Neuron (in vitro differentiated cells): ENCODE measurements around the gene ARHGDIG.
"Not testable (repeated sequence)": the region's sequence is repeated elsewhere in the genome, so short reads cannot be mapped to it uniquely, and the experiment has no call there.

ENCODE experiments used
- H2AFZ ChIP-seq: one replicate; pipeline ENCODE4 v1.6.1; 2013; ENCODE audit warnings: low read depth, mild to moderate bottlenecking, inconsistent platforms, low read length, moderate library complexity
- H3K27me3 ChIP-seq: one replicate; pipeline ENCODE4 v1.6.1; 2013; ENCODE audit warnings: low read length; ENCODE audit not compliant: insufficient read depth
- H3K36me3 ChIP-seq: one replicate; pipeline ENCODE4 v1.6.1; 2013; ENCODE audit warnings: low read length; ENCODE audit not compliant: insufficient read depth
- H3K4me1 ChIP-seq: one replicate; pipeline ENCODE4 v1.6.1; 2013; ENCODE audit warnings: low read length; ENCODE audit not compliant: insufficient read depth
- H3K4me3 ChIP-seq: 2 replicates; pipeline ENCODE4 v1.5.1; 2013; ENCODE audit warnings: mild to moderate bottlenecking, low read length, moderate library complexity
- H3K9me3 ChIP-seq: one replicate; pipeline ENCODE4 v1.6.1; 2013; ENCODE audit warnings: low read length

ARHGDIG gene

DNA sequence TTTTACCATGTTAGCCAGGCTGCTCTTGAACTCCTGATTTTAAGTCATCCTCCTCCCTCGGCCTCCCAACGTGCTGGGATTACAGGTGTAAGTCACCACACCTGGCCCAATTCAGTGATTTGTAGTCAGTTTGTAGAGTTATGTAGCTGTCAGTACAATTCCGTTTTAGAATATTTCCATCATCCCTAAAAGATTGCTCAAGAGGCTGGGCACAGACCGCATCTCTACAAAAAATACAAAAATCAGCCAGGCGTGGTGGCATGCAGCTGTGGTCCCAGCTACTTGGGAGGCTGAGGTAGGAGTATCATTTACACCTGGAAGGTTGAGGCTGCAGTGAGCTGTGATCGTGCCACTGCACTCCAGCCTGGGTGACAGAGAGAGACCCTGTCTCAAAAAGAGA is 25.2 kb upstream of the ARHGDIG start:
- no peak overlapping the region for H2AFZ ChIP-seq
- no peak overlapping the region for H3K4me3 ChIP-seq
- no peaks in the 10 kb centered on the region for H3K27me3 ChIP-seq
- peaks cover 4% of the 10 kb centered on the region for H3K9me3 ChIP-seq
- peaks cover 52% of the 10 kb centered on the region for H3K36me3 ChIP-seq
- H3K4me1 ChIP-seq: no peaks in the 10 kb centered on the region

DNA sequence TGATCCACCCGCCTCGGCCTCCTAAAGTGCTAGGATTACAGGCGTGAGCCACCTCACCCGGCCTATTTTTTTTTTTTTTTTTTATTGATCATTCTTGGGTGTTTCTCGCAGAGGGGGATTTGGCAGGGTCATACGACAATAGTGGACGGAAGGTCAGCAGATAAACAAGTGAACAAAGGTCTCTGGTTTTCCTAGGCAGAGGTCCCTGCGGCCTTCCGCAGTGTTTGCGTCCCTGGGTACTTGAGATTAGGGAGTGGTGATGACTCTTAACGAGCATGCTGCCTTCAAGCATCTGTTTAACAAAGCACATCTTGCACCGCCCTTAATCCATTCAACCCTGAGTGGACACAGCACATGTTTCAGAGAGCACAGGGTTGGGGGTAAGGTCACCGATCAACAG is 22.3 kb upstream of the ARHGDIG start:
- not testable (repeated sequence) for H3K4me3 ChIP-seq, H3K27me3 ChIP-seq
- H3K36me3 ChIP-seq: peaks cover 62% of the 10 kb centered on the region

DNA sequence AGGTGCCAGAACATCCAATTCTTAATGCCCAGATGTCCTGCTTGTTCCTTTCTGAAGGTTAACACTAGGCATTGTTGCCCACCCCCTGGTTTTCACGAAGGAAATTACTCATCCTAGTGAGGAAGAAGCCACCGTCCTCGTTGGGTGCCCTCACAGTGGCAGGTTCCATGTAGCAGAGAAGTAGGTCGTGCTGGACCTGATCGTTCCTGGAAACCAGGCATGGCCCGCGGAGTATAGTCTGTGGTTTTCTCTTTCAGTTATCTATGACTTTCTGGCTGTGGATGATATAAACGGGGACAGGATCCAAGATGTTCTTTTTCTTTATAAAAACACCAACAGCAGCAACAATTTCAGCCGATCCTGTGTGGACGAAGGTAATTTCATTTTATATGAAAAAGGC is 21.2 kb upstream of the ARHGDIG start:
- Histone ChIP-seq H3K27me3 (no peaks in the 10 kb centered on the region), H3K36me3 (peaks cover 64% of the 10 kb centered on the region), H3K4me3 (no peak overlapping the region), H2AFZ (no peak overlapping the region), H3K4me1 (no peaks in the 10 kb centered on the region), H3K9me3 (peaks cover 4% of the 10 kb centered on the region)

More for the DNA sequence above, 22.3 kb upstream of the ARHGDIG start:
- not testable (repeated sequence) for H2AFZ ChIP-seq, H3K9me3 ChIP-seq, H3K4me1 ChIP-seq

DNA sequence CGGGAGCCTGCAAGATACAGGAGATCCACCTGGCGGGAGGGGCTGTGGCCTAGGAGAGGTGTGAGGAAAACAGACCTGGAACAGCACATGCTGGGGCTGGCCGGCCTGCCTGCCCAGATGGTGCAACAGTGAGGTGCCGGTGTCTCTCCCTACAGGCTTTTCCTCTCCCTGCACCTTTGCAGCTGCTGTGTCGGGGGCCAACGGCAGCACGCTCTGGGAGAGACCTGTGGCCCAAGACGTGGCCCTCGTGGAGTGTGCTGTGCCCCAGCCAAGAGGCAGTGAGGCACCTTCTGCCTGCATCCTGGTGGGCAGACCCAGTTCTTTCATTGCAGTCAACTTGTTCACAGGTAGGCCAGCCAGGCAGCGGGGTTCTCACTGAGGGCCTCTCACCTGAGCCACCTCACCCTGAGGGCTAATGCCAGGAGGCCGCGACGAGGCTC is 20.6 kb upstream of the ARHGDIG start:
- H3K27me3 ChIP-seq: no peaks in the 10 kb centered on the region
- H3K36me3 ChIP-seq: peaks cover 67% of the 10 kb centered on the region
- peaks cover 4% of the 10 kb centered on the region for H3K9me3 ChIP-seq
- H2AFZ ChIP-seq: no peak overlapping the region
- no peak overlapping the region for H3K4me3 ChIP-seq
- H3K4me1 ChIP-seq: no peaks in the 10 kb centered on the region

DNA sequence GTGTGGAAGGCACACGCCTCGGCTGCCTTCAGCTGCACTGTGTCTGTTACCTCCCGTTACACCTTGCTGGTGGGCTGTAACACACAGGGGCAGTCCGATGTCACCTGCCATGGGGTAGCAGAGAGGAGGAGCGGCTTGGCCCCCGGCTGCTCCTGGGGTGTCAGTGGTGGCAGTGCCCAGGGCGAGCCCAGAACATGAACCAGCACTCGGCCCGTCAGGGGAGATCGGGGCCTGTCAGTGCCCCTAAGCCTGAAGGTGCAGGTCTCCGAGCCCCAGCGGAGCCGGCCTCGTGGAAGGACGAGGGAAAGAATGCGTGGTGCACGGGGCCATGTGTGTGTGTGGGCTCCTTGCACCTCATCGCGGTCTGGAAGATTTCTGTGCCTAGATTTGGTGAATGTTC is 20.1 kb upstream of the ARHGDIG start:
- H2AFZ ChIP-seq: no peak overlapping the region
- no peak overlapping the region for H3K4me3 ChIP-seq
- H3K9me3 ChIP-seq: peaks cover 4% of the 10 kb centered on the region
- no peaks in the 10 kb centered on the region for H3K4me1 ChIP-seq
- H3K27me3 ChIP-seq: no peaks in the 10 kb centered on the region
- H3K36me3 ChIP-seq: peaks cover 69% of the 10 kb centered on the region

DNA sequence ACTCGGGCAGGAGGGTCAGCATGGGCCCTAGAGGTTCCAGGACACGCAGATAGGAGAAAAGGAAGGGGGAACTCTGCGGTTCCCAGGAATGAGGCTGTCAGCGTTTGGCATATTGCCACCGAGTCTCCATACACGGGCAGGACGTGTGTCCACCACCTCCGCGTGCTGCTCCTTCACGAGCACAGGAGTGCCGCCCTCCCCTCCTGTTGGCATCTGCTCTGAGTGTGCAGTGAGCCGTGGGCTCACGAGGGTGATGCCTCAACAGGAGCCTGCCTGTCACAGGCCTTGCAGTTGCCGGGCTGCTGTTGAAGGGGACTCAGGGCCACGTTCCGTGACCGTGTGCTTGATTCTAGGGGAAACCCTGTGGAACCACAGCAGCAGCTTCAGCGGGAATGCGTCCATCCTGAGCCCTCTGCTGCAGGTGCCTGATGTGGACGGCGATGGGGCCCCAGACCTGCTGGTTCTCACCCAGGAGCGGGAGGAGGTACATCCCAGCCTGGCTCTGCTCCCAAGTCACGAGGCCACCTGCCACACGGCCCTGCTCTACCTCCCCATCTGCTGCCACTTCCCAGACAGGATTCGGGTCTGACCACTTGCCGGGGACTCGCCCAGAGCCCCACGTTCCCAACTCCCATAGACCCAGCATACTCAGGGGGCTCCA is 19.2 kb upstream of the ARHGDIG start:
- Histone ChIP-seq H2AFZ (no peak overlapping the region), H3K36me3 (peaks cover 67% of the 10 kb centered on the region), H3K4me3 (no peak overlapping the region), H3K27me3 (no peaks in the 10 kb centered on the region), H3K4me1 (no peaks in the 10 kb centered on the region), H3K9me3 (no peaks in the 10 kb centered on the region)

DNA sequence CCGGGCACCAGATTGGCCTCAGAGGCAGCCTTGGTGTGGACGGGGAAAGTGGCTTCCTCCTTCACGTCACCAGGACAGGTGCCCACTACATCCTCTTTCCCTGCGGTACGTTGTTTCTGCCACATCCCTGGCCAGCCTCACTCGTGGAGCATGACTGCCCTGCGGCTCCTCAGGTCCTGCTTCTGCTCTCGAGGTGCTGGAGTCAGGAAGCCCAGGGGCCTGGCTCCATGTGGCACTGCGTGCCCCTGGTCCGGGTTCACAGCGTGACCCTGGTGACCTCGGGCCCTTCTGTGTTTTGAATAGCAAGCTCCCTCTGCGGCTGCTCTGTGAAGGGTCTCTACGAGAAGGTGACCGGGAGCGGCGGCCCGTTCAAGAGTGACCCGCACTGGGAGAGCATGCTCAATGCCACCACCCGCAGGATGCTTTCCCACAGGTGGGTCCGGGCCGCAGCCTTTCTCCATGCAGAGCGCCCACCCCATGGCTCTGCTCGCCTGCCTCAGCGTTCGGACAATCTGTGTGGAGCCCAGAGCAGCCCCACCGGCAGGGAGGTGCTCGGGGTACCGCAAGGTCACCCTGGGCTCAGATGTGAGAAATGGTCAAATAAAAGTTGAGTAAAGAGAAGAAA is 18.2 kb upstream of the ARHGDIG start:
- H3K9me3 ChIP-seq: no peaks in the 10 kb centered on the region
- H3K4me3 ChIP-seq: no peak overlapping the region
- H3K27me3 ChIP-seq: no peaks in the 10 kb centered on the region
- no peak overlapping the region for H2AFZ ChIP-seq
- peaks cover 63% of the 10 kb centered on the region for H3K36me3 ChIP-seq
- H3K4me1 ChIP-seq: no peaks in the 10 kb centered on the region

DNA sequence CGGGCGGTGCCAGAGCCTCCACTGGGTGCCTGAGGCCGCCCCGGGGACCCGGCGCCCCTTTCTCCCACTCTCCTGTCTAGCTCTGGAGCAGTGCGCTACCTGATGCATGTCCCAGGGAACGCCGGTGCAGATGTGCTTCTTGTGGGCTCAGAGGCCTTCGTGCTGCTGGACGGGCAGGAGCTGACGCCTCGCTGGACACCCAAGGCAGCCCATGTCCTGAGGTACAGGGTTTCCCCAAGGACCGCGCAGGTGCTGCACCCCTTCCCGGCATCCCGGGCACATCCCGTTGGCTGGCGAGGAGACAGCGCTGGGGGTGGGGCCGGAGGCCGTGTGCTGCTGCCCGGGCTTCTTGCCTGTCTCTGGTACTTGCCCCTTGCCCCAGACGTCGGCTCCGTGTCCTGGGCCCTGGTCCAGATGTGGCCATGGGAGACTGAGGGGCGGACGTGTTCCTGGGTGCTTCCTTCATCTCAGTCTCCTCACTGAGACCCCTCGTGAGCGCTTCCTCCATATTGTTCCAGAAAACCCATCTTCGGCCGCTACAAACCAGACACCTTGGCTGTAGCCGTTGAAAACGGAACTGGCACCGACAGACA is 17.1 kb upstream of the ARHGDIG start:
- Histone ChIP-seq H3K36me3 (peaks cover 63% of the 10 kb centered on the region), H3K9me3 (no peaks in the 10 kb centered on the region), H2AFZ (no peak overlapping the region), H3K4me1 (no peaks in the 10 kb centered on the region), H3K4me3 (no peak overlapping the region), H3K27me3 (no peaks in the 10 kb centered on the region)

DNA sequence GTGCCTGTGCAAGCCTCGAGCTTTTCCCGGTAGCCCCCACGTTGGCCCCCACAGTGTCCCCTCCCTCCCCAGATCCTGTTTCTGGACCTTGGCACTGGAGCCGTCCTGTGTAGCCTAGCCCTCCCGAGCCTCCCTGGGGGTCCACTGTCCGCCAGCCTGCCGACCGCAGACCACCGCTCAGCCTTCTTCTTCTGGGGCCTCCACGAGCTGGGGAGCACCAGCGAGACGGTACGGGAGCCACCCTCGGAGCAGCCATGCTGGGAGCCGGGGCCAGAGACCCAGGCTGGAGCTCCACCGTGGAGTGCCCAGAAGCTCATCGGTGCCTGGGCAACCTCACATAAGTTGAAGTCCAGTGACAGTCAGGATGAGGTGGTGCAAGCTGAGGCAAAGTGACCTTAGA is 16.4 kb upstream of the ARHGDIG start:
- peaks cover 63% of the 10 kb centered on the region for H3K36me3 ChIP-seq
- H3K9me3 ChIP-seq: no peaks in the 10 kb centered on the region
- H3K4me1 ChIP-seq: no peaks in the 10 kb centered on the region
- H2AFZ ChIP-seq: no peak overlapping the region
- no peaks in the 10 kb centered on the region for H3K27me3 ChIP-seq
- no peak overlapping the region for H3K4me3 ChIP-seq

DNA sequence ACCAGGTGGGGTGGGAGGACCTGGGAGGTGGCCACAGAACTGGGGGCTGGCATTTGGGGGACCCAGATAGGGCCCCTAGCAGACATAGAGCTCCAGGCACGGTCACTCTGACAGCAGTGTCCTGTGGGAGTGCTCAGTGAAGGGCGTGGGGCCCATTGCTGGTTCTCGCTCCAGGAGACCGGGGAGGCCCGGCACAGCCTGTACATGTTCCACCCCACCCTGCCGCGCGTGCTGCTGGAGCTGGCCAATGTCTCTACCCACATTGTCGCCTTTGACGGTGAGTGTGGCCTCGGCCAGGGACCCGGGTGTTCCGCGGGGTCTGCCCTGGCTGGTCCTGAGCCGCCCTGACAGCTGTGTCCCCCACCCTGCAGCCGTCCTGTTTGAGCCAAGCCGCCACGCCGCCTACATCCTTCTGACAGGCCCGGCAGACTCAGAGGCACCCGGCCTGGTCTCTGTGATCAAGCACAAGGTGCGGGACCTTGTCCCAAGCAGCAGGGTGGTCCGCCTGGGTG is 15.9 kb upstream of the ARHGDIG start:
- no peaks in the 10 kb centered on the region for H3K4me1 ChIP-seq
- H2AFZ ChIP-seq: no peak overlapping the region
- H3K9me3 ChIP-seq: no peaks in the 10 kb centered on the region
- no peaks in the 10 kb centered on the region for H3K27me3 ChIP-seq
- no peak overlapping the region for H3K4me3 ChIP-seq
- peaks cover 57% of the 10 kb centered on the region for H3K36me3 ChIP-seq

DNA sequence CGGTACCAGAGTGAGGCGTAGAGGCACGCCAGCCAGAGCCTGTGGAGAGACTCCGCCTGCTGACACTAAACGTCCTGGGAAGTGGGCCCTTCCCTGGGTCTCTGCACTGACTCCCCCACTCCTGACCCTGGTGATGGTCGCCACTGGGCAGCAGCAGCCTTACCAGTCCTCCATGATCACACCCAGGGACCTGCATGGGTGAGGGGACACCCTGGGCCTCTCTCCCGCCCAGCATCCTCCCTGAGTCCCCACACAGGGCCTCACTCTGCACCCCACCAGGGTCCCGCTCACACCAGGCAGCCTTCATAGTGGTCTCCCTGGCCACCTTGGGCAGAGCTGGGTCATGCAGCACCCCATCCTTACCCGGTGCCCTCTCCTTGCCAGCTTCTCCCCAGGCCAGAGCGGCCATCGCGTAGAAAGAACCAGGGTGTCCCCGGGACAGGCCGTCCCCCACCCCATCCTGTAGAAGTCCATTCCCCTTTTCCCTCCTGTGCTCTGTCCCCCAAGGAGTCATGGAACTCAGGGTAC is 15.3 kb upstream of the ARHGDIG start:
- no peak overlapping the region for H3K4me3 ChIP-seq
- peaks cover 51% of the 10 kb centered on the region for H3K36me3 ChIP-seq
- no peaks in the 10 kb centered on the region for H3K9me3 ChIP-seq
- no peak overlapping the region for H2AFZ ChIP-seq
- H3K4me1 ChIP-seq: no peaks in the 10 kb centered on the region
- no peaks in the 10 kb centered on the region for H3K27me3 ChIP-seq

DNA sequence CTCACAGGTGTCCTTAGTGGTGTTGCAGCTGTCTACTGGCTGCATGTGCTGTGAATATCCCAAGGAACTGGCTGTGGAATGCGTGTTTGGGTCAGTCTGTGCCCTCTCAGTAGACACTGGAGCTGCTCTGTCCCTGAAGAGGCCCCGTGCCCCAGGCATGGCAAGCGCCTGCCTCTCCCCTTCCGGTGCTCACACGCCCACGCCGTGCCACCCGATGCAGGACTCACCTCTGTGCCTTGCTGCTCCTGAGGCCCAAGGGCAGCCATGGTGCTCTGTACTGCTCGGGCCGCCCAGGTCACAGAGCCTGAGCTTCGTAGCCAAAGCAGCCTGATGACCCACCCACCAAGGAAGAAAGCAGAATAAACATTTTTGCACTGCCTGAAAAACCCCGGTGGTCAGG is 14.7 kb upstream of the ARHGDIG start:
- H3K27me3 ChIP-seq: no peaks in the 10 kb centered on the region
- peaks cover 45% of the 10 kb centered on the region for H3K36me3 ChIP-seq
- H3K4me3 ChIP-seq: no peak overlapping the region
- no peaks in the 10 kb centered on the region for H3K4me1 ChIP-seq
- H3K9me3 ChIP-seq: no peaks in the 10 kb centered on the region
- H2AFZ ChIP-seq: no peak overlapping the region
